Nephron (organoid): Measurements from ENCODE around the gene SPPL2B.

ENCODE experiments used
- H3K27ac Mint-ChIP-seq, 3 experiments: 2 replicates each; pipeline ENCODE4 v1.8.0; 2020; ENCODE audit warnings: mixed read lengths in 3 of 3, mild to moderate bottlenecking in 2 of 3, moderate library complexity in 1 of 3
- H3K27me3 Mint-ChIP-seq: 2 replicates; pipeline ENCODE4 v1.8.0; 2021; ENCODE audit warnings: low read depth, mild to moderate bottlenecking, moderate library complexity, mixed read lengths
- H3K36me3 Mint-ChIP-seq: 2 replicates; pipeline ENCODE4 v1.8.0; 2020; ENCODE audit warnings: low read depth, mixed read lengths
- H3K4me1 Mint-ChIP-seq: 2 replicates; pipeline ENCODE4 v1.8.0; 2020; ENCODE audit warnings: mixed read lengths
- H3K4me3 Mint-ChIP-seq, 3 experiments: 2 replicates each; pipeline ENCODE4 v1.8.0; 2020; ENCODE audit warnings: mild to moderate bottlenecking in 3 of 3, mixed read lengths in 3 of 3, moderate library complexity in 2 of 3
- H3K9me3 Mint-ChIP-seq: 2 replicates; pipeline ENCODE4 v1.8.0; 2020; ENCODE audit warnings: mixed read lengths
- CTCF ChIP-seq, 3 experiments: fragments of 200-600 bp; sonication (generic); IDR thresholded peaks; one replicate each; pipeline ENCODE4 v1.5.0; 2021; ENCODE audit warnings: antibody characterized with exemption in 3 of 3; ENCODE audit not compliant: unreplicated experiment in 3 of 3

The SPPL2B gene

GRCh38 chr19:2371656-2372055 is 43.2 kb downstream of the SPPL2B start:
- no peak overlapping the region for H3K4me3 Mint-ChIP-seq
- H3K4me1 Mint-ChIP-seq = peaks cover 19% of the 10 kb centered on the region
- peaks cover 11% of the 10 kb centered on the region for H3K9me3 Mint-ChIP-seq
- no peaks in the 10 kb centered on the region for H3K36me3 Mint-ChIP-seq
- no peak overlapping the region for H3K27ac Mint-ChIP-seq
- peaks cover 26% of the 10 kb centered on the region for H3K27me3 Mint-ChIP-seq
- TF ChIP-seq CTCF (IDR thresholded peaks at IDR 0.05; ENCODE audit: unreplicated experiment in 3 of 3) = no peak

GRCh38 chr19:2372076-2372612 is 43.7 kb downstream of the SPPL2B start:
- no peak for TF ChIP-seq CTCF (IDR thresholded peaks at IDR 0.05; ENCODE audit: unreplicated experiment in 3 of 3)
- H3K9me3 Mint-ChIP-seq = peaks cover 11% of the 10 kb centered on the region
- H3K27me3 Mint-ChIP-seq = peaks cover 30% of the 10 kb centered on the region
- peak overlapping the region; percentile 7 to 29 (median 20) for H3K27ac Mint-ChIP-seq
- H3K36me3 Mint-ChIP-seq = no peaks in the 10 kb centered on the region
- H3K4me3 Mint-ChIP-seq = no peak overlapping the region
- H3K4me1 Mint-ChIP-seq = peaks cover 24% of the 10 kb centered on the region

- H3K36me3 Mint-ChIP-seq = no peaks in the 10 kb centered on the region
- no peak for TF ChIP-seq CTCF (IDR thresholded peaks at IDR 0.05; ENCODE audit: unreplicated experiment in 3 of 3)
- H3K27me3 Mint-ChIP-seq = peaks cover 23% of the 10 kb centered on the region
- H3K27ac Mint-ChIP-seq = no peak overlapping the region
- no peak overlapping the region for H3K4me3 Mint-ChIP-seq
- H3K9me3 Mint-ChIP-seq = peaks cover 15% of the 10 kb centered on the region
- peaks cover 25% of the 10 kb centered on the region for H3K4me1 Mint-ChIP-seq
Measured at GRCh38 chr19:2374808-2375207, 46.3 kb downstream of the SPPL2B start.

- Mint-ChIP-seq H3K9me3 (peaks cover 15% of the 10 kb centered on the region), H3K36me3 (no peaks in the 10 kb centered on the region)
Measured at GRCh38 chr19:2375353-2376121, 47.1 kb downstream of the SPPL2B start.

GRCh38 chr19:2376784-2377519 is 48.5 kb downstream of the SPPL2B start:
- Mint-ChIP-seq H3K4me1 (peaks cover 27% of the 10 kb centered on the region), H3K4me3 (no peak overlapping the region), H3K27ac (peak overlapping the region in 1 of 3 experiments; percentile 55), H3K27me3 (peaks cover 16% of the 10 kb centered on the region), H3K36me3 (no peaks in the 10 kb centered on the region), H3K9me3 (peaks cover 18% of the 10 kb centered on the region)
- TF ChIP-seq CTCF (IDR thresholded peaks at IDR 0.05; ENCODE audit: unreplicated experiment in 3 of 3) = no peak

More at GRCh38 chr19:2375353-2376121, 47.1 kb downstream of the SPPL2B start:
- H3K27ac Mint-ChIP-seq = no peak overlapping the region
- TF ChIP-seq CTCF (IDR thresholded peaks at IDR 0.05; ENCODE audit: unreplicated experiment in 3 of 3) = no peak
- H3K4me1 Mint-ChIP-seq = peaks cover 25% of the 10 kb centered on the region
- H3K27me3 Mint-ChIP-seq = peaks cover 23% of the 10 kb centered on the region
- H3K4me3 Mint-ChIP-seq = no peak overlapping the region
